ENCODE measurements around the gene HNRNPF.

HNRNPF gene

DNA sequence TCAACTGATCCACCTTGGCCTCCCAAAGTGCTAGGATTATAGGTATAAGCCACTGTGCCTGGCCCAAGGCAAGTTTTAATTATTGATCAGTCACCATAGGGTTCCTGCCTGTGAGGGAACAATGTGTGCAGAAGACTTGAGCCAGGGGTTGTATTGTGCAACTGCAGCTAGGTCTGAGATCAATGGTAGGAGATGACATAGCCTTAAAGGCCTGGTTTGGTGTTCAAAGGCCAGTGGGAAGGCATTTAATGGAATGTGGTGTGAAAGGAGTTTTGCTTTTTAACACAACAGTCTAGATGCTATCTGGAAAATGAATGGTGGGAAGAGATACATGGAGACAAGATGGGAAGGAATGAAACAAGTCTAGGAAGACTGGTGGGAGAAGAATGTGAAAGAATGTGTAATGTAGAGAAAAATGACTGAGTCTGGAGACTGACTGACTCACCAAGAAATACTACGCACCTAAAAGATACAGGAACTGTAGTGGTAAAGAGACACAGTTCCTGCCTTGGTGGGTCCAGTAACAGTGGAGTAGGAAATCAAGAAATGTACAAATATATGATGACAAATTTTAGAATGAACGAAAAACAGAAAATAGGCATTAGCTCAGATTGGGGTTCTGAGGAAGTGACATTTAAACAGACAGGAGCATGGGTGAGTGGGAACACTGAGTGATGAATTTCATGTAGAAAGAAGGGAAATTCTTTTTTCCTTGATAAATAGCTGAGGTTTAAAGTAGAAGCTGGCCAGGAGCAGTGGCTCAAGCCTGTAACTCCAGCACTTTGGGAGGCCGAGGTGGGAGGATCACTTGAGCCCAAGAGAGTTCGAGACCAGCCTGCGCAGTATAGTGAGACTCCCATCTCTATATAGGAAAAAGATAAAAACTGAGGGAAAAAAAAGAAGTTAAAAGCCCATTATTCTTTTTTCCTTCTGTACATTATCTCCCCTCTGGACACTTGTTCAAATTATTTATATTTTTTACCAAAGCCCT is 9.4 kb downstream of the HNRNPF start:
- TF ChIP-seq, protein P1, sequence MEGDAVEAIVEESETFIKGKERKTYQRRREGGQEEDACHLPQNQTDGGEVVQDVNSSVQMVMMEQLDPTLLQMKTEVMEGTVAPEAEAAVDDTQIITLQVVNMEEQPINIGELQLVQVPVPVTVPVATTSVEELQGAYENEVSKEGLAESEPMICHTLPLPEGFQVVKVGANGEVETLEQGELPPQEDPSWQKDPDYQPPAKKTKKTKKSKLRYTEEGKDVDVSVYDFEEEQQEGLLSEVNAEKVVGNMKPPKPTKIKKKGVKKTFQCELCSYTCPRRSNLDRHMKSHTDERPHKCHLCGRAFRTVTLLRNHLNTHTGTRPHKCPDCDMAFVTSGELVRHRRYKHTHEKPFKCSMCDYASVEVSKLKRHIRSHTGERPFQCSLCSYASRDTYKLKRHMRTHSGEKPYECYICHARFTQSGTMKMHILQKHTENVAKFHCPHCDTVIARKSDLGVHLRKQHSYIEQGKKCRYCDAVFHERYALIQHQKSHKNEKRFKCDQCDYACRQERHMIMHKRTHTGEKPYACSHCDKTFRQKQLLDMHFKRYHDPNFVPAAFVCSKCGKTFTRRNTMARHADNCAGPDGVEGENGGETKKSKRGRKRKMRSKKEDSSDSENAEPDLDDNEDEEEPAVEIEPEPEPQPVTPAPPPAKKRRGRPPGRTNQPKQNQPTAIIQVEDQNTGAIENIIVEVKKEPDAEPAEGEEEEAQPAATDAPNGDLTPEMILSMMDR (IDR thresholded peaks at IDR 0.05; ENCODE audit: extremely low read depth, missing control alignments) = no peak
- no peak for DNase-seq (ENCODE audit: low spot score)

DNA sequence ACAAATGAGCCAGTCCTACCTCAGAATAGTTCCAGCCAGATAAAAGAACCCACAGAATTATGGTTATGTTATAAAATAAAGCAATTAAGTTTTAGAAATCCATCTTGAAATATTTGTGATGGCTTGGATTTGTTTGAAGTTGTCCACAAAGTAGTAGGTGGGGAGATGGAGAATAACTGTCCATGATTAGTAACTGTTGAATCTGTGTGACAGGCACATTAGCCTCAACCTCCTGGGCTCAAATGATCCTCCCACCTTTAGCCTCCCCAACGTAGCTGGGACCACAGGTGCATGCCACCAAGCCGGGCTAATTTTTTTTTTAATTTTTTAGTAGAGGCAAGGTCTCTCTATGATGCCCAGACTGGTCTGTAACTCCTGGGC is 10.1 kb downstream of the HNRNPF start:
- no peak for DNase-seq (ENCODE audit: low spot score)
- TF ChIP-seq, protein P1 (IDR thresholded peaks at IDR 0.05; ENCODE audit: extremely low read depth, missing control alignments) = no peak

DNA sequence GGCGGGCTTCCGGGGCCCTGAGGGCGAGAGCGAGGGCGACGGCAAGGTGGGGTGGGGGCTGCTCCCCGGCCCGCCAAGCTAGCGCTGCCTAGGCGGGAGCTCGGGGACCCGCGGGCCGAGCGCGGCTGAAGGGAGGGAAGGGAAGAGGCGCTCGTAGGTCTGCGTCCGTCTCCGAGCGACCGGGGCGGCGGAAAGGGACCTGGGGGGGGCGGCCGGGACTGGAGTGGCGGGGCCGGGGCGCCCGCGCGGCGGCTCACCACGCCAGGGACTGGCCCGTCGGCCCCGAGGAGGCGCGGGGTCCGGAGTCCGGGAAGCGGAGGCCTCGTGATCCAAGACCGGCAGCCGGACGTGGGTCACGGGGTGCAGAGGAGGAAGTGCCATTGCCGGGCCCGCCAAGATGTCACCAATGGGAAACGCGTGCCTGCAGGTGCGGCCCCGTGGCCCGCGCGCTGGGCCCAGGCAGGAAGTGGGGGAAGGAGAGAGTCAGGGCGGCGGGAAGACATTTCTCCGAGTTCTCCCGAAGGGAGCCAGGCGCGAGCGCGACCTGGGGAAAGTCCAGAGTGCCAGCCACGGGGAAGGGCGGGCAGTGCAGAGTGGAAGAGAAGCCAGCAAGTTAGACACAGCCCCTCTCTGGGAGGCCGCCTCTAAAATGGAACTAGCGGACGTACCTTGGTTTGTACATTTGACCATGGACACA is 11.9 kb downstream of the HNRNPF start:
- DNase-seq (ENCODE audit: low spot score) = peak; percentile 94
- TF ChIP-seq, protein P1 (IDR thresholded peaks at IDR 0.05; ENCODE audit: extremely low read depth, missing control alignments) = no peak

DNA sequence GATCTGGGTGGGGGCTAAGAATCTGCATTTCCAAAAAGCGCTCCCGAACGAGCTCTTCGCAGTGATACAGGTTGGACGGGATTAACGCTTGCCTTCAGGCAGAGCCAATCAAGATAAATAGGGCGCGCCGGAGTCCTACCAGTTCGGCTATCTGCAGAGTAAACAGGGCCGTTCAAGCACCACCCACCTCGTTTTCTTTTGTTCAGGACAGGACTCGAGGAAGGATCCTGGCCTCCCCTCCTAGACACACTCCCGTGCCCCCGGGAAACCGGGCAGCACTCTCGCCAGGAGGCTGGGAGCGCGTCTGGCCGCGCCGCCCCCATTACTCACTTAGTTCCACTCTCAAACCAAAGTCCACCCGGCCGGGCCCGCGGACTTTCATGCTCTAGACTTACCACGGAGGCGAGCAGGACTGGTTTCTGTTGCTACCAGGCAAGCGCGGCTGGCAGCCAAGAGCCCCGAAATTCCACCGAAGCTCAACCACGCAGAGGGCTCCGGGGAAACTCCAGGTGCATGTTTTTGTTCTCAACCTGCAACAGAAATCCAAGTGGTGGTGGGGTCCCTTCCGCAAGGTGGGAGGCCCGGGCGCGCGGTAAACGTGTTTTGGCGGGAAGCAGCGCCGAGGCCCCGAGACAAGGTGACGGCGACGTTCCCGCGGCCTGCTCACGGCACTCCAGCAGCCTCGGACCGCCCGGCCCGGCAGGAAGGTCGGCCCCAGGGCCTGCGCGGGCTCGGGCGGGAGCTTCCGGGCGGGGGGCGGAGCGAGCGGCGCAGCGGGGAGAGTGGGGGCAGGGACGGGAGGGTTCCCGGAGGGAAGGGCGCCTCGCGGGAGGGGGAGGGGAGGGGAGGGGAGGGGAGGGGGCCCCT is 12.7 kb downstream of the HNRNPF start:
- peak; percentile 91 for DNase-seq (ENCODE audit: low spot score)
- TF ChIP-seq, protein P1 (IDR thresholded peaks at IDR 0.05; ENCODE audit: extremely low read depth, missing control alignments) = no peak

DNA sequence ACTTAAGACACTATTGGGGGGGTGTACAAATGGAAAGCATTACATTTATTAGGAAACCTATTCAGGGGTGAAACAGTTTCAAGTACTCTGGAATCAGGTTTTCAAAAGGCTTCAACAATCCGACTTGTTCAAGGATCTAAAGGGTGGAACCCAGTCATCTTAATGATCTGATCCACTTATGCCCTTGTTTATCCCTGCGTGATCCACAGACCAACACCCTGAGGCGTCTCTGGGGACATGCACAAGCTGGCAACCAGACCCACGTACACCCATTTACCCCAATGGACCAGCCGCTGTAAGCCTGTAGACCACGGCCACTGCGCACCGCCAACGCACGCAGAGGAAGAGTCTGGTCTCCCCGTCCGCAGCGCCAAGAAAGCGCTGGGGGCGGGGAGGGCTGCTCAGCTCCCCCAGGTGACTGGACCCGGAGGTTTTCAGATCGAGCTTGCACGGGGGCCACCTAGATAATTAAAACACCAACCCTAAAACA is 13.4 kb downstream of the HNRNPF start:
- TF ChIP-seq, protein P1 (IDR thresholded peaks at IDR 0.05; ENCODE audit: extremely low read depth, missing control alignments) = no peak
- no peak for DNase-seq (ENCODE audit: low spot score)

DNA sequence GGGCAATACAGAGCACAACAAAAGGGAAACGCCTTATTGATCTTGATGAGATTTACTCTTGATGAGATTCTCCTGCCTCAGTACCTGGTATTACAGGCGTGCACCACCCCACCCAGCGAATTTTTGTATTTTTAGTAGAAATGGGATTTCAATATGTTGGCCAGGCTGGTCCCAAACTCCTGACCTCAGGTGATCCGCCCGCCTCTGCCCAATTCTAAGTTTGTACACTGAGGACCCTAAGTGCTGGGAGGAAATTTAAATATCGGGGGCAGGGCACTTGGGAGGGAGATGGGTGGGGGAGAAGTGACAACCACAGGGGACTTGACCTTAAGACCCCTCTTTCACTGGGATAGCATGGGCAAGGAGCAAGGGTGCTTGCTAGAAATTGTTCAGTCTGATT is 14.1 kb downstream of the HNRNPF start:
- TF ChIP-seq, protein P1 (IDR thresholded peaks at IDR 0.05; ENCODE audit: extremely low read depth, missing control alignments) = no peak
- DNase-seq (ENCODE audit: low spot score) = no peak

All from GM20000 (cell line).